HG02571 (cell line): ENCODE measurements around the gene CEP95.
"Not testable (repeated sequence)": the region's sequence is repeated elsewhere in the genome, so short reads cannot be mapped to it uniquely, and the experiment has no call there.

Experiments used
- ATAC-seq: cut with Tn5 transposase; IDR thresholded peaks from one replicate; pipeline ENCODE4 v1.9.1; 2021; ENCODE audit warnings: mild to moderate bottlenecking, moderate library complexity; ENCODE audit not compliant: unreplicated experiment

CEP95 gene

DNA sequence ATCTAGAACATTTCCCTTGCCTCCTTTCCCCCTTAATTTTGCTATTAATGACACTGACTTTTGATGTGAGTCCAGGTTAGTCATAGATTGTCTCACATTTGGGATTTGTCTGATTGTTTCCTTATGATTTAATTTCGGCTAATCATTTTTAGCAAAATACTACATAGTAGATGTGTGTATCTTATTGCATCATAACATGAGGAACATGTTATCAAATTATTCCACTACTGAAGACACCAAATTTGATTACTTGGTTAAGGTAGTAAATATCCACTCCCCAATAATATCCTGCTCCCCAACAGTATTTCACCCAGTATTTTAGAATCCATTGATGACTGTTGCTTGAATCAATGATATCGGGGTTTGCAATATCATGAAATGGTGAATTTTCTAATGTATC lies 12.7 kb upstream of the CEP95 start:
- ATAC-seq, result no peak

- not testable (repeated sequence) for ATAC-seq
Measured at GRCh38 chr17:64495300-64495699, 11.5 kb upstream of the CEP95 start.

GRCh38 chr17:64496348-64496785 lies 10.4 kb upstream of the CEP95 start:
- ATAC-seq, result no peak

DNA sequence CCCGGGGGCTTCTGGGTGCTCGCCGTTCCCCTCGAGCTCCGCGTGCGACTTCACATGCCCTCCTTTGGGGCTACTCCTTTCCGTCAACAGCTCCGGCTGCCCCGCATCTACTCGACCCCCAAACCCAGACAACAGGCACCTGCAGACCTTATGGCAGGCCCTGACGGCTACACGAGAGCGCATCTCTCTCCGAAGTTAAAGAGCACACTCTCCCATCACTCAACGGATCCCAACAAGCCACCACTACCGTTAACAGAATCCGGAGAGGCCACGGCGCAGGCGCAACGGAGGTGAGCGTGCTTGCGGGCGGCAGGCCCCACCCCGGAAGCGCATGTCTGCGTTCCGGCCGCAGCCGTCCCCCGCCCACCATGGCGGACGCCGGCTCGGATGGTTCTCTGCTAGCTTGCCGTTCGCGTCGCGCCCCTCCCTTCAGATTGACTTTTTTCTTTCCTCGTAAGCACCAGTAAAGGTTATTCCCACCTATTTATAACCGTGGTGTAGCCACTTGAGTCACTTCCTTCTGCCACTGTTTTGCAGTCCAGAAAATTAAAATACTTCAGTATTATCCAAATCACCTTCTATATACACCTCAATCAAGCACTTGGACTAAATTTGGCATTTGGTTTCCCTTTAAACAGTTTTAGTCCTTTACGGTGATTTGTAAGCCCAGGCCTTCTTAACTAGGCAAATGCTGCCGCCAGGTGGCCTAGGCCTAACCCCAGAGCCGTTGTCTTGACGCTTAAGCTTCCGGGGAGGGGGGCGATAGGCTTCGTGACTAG lies 9.8 kb upstream of the CEP95 start, which contains the start of gene POLG2:
TSS of gene POLG2 (minus strand) at position 269 of the 779 bp plus-strand sequence. CDS start at position 183, 86 bp downstream.
- ATAC-seq, result peak; percentile 86

- ATAC-seq, result no peak
Measured at GRCh38 chr17:64497565-64498035, 9.2 kb upstream of the CEP95 start.

DNA sequence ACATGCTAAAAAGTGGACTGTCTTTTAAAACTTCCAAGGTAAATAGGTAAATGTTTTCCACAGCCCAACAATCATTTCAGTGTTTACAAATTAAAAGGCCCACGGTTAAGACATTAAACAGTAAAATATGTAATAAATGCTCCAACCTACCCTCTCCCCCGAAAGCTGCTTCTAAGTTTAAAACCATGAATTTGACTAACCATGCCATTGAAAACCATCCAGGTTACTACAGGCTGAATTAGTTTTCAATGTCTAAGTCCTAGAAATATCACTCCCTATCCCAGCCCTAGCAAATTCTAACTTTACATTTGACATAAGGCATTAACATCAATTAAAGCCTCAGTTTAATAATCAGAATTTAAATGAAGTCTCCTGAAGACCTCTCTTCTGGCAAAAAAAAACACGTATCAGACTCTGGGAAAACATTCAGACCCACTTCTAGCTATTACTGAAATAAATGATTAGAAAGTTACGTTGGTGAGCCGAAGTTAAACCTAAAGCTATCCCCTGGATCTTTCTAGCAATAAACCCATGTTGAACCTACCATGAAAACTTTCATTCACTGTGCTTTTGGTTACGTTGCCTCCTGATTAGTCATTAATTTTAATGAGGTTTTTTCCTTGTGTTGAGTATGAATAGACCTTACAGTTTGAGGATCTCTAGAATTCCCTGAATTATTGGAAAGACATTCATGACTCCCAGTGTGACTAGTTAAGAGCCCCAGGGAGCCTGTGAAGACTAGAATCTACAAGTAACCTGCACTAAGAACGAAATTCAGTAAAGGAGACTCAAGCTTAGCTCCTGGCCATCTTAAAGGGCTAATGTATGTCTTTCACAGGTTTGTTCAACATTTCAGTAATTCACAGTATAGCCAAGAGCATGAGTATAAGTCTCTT lies 8.2 kb upstream of the CEP95 start:
- no peak for ATAC-seq

DNA sequence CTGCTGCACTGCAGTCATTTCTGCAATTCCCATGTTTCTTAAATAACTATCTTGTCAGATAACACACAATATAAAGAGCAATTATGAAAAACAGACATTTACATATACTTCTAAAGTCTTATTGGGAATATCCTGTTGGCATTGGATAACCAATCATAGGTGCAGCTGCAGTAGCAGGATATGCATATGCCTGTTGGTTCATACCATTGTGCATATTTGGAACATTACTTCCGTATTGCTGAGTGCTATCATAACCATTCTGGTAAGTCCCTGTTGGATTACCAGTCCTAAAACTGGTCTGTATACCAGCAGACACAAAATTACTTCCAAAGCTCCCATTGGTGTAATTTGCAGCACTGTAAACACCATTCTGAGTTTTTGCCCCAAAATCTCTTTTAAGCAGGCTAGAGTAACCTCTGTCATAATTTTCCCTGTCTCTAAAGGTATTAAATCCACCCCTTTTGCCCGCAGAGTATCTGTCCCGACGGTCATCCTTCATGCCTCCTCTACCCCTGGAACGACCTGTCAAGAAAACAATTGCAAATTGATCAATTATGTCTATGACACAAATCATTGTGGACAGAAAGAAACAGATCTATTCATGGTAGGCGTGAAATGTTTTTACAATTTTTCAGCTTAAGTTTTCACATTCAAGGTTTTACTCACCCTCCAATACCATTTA lies 6.8 kb upstream of the CEP95 start:
- no peak for ATAC-seq

DNA sequence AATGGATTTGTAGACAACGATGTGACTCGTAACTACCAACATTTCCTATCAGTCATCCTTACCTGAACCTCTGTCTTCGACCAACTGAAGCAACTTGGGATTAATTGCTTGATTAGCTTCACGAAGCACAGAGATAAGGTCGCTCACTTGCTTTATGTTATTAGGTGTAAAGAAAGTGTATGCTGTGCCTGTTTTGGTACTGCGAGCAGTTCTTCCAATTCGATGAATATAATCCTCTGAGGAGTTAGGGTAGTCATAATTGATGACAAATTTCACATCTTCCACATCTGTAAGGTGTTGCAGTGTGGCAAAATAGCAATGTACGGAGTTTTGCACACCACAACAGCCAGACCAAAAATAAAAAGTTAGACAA lies 6.3 kb upstream of the CEP95 start:
- no peak for ATAC-seq

GRCh38 chr17:64500862-64501765 lies 5.7 kb upstream of the CEP95 start:
- no peak for ATAC-seq

GRCh38 chr17:64502021-64502420 lies 4.8 kb upstream of the CEP95 start:
- no peak for ATAC-seq

- no peak for ATAC-seq
Measured at GRCh38 chr17:64502809-64503208, 4.0 kb upstream of the CEP95 start.

DNA sequence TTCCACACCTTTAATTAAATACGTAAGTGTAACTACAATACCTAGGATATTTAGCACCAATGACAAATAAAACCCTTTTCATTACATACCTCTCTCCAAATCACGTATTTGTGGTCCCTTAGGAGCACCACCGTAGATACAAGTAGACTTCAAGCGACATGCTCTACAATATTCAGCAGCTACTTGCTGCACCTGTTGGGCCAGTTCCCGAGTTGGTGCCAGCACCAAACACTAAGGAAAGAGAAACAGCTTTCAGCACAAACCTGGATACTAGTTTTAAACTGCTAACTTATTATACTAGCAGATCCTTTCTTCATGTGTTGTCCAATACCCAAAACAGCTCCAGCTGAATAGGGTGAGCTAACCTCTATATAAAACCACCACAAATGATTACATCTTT lies 3.4 kb upstream of the CEP95 start:
- no peak for ATAC-seq

DNA sequence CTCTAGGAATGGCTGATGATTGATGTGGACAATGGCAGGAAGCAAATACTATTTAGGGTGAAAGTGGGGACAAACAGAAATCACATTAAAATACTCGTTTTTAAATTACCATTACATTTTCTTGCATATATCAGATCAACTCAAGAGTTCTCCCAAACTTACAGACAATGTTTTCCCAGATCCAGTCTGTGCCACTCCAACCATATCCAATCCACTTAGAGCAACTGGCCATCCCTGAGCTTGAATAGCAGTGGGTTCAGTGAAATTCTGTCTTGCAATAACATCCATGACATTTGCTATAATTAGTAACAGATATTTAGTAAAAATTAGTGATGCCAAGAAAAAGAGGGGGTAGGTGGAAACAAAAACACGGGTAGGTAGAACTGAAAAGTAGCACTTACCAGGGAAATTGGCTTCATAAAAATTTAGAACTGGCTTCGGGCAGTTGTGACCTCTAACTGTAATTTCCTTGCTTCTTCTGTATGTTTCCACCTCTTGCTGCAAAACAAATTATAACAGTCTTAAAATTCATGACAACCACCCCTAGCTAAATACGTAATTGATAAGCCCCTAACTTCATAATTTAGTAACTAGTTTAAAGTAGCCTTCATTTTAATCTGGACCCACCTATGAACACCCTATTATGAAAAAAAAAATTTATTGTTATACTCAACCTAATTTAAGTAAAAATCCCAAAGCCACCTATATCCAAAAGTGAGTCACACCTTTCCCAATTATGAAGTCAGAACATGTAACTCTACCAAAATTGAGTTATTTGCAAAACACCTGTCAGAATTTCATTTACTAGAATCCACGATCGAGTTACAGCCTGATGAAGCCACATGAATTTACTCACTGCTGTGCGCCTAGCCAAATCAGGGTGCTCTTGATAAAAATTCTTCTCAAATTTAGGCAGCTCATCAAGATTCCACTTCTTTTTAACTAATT lies 2.7 kb upstream of the CEP95 start:
- ATAC-seq, result no peak

GRCh38 chr17:64504769-64505339 lies 1.9 kb upstream of the CEP95 start:
- no peak for ATAC-seq

GRCh38 chr17:64505340-64506200 lies 1.2 kb upstream of the CEP95 start:
- peak; percentile 3 for ATAC-seq

DNA sequence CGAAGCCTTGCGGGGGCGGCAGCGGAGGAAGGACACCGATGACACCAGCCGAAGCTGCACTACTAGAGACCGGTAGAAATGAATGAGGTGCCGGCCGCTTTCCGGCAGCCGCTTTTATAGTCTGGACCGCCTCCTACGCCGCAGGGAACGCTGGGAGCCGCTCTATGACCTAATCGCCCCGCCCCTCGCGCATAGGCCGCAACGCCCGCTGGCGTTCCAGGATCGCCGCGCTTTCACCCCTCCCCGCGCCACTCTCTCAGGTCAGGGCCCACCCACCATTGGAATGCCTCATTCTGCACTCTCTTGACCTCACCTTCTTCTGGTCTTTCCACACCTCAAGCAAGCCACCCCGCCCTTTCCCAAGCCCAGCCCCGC lies 589 bp upstream of the CEP95 start, which contains the start of gene DDX5:
TSS of gene DDX5 (minus strand) at position 89 of the 375 bp plus-strand sequence. CDS start 170 bp downstream, outside the sequence.
- peak; percentile 50 for ATAC-seq

GRCh38 chr17:64507413-64507782 lies 621 bp downstream of the CEP95 start:
- ATAC-seq, result no peak

DNA sequence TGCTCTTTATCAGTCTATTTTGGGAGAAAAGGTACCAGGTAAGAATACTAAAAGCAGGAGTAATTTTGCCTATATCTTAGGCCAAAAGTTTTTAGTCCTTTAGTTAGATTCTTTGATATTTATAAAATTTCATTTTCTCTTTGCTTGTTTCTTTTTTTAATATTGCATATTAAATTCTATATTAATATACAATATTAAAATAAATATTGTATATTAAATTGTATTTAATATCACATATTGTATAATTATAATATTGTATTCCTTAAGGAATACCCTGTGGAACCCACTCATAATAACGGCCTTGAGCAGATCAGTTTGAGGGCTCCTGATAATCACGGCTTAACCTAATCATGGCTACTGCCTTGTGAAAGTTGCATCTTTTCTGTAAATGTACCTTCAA lies 1.9 kb downstream of the CEP95 start:
- ATAC-seq, result no peak
